Measurements from ENCODE around the gene SNAP47. TPM values are rescaled to one million over a fixed set of nuclear protein-coding genes. Genes with fewer than 3 reads are reported as not detected.

SNAP47 gene
- total and polyA plus RNA-seq, 9 of the 15 experiments (the other 6 are each of a cell fraction or from before 2014, with no cell fraction given): 2.5 to 41.3 (median 32.6) TPM

DNA sequence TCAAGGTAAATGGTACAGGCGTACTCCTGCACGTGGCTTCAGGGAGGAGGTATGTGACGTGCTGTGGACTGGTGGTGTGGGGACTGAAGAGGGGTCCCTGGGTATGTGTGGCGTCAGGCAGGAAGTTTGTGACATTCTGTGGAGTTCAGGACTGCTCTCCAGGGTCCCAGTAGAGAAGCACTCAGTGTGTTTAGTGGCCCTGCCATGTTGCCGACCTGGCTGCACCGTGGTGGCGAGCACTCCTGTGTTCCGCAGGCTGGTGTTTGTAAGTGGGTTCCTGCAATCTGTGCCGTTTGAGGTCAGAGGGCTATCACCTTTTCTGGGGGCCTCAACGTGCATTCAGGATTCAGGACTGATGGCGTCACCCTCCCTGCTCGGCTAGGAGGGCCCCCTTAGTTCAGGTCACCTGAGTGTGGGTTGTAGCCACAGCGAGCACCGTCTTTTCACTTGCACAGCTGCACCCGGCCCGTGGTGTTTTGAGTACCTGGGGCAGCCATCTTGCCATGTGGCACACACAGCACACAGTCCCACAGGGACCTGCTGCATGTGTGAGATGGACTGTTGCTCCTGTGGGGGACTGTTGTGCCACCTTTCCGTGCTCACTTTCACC lies 26.5 kb downstream of the SNAP47 start:
- peaks cover 76% of the 10 kb centered on the region for H3K36me3 ChIP-seq (ENCODE audit: control insufficient read depth, insufficient read depth, low read length)
- peaks cover 5 to 20% of the 10 kb centered on the region in 2 experiments for H3K4me1 ChIP-seq (replicated peaks in 1 of 2; ENCODE audit: control insufficient read depth in 2 of 2, insufficient read depth in 2 of 2, low read length in 2 of 2)
- H3K9me1 ChIP-seq (ENCODE audit: control insufficient read depth, insufficient read depth, low read length): peaks cover 10% of the 10 kb centered on the region
- no peak overlapping the region for H3K4me2 ChIP-seq (ENCODE audit: insufficient read depth, low read length)
- in situ Hi-C loops (cut with MboI): loop anchor here (5.0 to 10.0 kb wide), 2 partner anchors 173 to 756 kb away; no protein-coding TSS in a partner anchor
- no peak for FAIRE-seq
- peaks cover 13% of the 10 kb centered on the region for H3K79me2 ChIP-seq (ENCODE audit: control insufficient read depth, insufficient read depth, low read length)
- TF ChIP-seq, protein P1, sequence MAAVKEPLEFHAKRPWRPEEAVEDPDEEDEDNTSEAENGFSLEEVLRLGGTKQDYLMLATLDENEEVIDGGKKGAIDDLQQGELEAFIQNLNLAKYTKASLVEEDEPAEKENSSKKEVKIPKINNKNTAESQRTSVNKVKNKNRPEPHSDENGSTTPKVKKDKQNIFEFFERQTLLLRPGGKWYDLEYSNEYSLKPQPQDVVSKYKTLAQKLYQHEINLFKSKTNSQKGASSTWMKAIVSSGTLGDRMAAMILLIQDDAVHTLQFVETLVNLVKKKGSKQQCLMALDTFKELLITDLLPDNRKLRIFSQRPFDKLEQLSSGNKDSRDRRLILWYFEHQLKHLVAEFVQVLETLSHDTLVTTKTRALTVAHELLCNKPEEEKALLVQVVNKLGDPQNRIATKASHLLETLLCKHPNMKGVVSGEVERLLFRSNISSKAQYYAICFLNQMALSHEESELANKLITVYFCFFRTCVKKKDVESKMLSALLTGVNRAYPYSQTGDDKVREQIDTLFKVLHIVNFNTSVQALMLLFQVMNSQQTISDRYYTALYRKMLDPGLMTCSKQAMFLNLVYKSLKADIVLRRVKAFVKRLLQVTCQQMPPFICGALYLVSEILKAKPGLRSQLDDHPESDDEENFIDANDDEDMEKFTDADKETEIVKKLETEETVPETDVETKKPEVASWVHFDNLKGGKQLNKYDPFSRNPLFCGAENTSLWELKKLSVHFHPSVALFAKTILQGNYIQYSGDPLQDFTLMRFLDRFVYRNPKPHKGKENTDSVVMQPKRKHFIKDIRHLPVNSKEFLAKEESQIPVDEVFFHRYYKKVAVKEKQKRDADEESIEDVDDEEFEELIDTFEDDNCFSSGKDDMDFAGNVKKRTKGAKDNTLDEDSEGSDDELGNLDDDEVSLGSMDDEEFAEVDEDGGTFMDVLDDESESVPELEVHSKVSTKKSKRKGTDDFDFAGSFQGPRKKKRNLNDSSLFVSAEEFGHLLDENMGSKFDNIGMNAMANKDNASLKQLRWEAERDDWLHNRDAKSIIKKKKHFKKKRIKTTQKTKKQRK (IDR thresholded peaks at IDR 0.05; ENCODE audit: borderline replicate concordance, low read depth, low read length): no peak
- TF ChIP-seq CBFA2T3 (IDR thresholded peaks at IDR 0.05) (no peak), FOXJ2 (tag; IDR thresholded peaks at IDR 0.05) (no peak), NRF1 (conservative IDR thresholded peaks at IDR 0.05 in 1 of 2, IDR thresholded peaks at IDR 0.05 in 1 of 2) (no peak), SRSF1 (IDR thresholded peaks at IDR 0.05; ENCODE audit: low read depth, low read length) (no peak), ZNF589 (CRISPR knock-in tag; IDR thresholded peaks at IDR 0.05; ENCODE audit: low read depth) (no peak), MAFF (IDR thresholded peaks at IDR 0.05; ENCODE audit: low read length) (no peak), GATA2 (CRISPR knock-in tag; IDR thresholded peaks at IDR 0.05) (no peak), GABPB1 (CRISPR knock-in tag; IDR thresholded peaks at IDR 0.05) (no peak), NFE2 (IDR thresholded peaks at IDR 0.05; ENCODE audit: low read depth) (no peak), ZBTB17 (CRISPR knock-in tag; IDR thresholded peaks at IDR 0.05) (no peak), PRMT5 (CRISPR knock-in tag; IDR thresholded peaks at IDR 0.05) (no peak)
- TF ChIP-seq, protein P2, sequence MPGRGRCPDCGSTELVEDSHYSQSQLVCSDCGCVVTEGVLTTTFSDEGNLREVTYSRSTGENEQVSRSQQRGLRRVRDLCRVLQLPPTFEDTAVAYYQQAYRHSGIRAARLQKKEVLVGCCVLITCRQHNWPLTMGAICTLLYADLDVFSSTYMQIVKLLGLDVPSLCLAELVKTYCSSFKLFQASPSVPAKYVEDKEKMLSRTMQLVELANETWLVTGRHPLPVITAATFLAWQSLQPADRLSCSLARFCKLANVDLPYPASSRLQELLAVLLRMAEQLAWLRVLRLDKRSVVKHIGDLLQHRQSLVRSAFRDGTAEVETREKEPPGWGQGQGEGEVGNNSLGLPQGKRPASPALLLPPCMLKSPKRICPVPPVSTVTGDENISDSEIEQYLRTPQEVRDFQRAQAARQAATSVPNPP (IDR thresholded peaks at IDR 0.05; ENCODE audit: borderline replicate concordance, insufficient read depth, insufficient read length): no peak
- TF ChIP-seq, protein P3, sequence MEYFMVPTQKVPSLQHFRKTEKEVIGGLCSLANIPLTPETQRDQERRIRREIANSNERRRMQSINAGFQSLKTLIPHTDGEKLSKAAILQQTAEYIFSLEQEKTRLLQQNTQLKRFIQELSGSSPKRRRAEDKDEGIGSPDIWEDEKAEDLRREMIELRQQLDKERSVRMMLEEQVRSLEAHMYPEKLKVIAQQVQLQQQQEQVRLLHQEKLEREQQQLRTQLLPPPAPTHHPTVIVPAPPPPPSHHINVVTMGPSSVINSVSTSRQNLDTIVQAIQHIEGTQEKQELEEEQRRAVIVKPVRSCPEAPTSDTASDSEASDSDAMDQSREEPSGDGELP (CRISPR knock-in tag; IDR thresholded peaks at IDR 0.05; ENCODE audit: borderline replicate concordance): no peak
- H3K27me3 ChIP-seq (ENCODE audit: control insufficient read depth in 2 of 2, insufficient read depth in 2 of 2, low read length in 2 of 2): no peaks in the 10 kb centered on the region
- ATAC-seq: no peak
- H3K27ac ChIP-seq (ENCODE audit: extremely low read depth, low read depth, low read length): no peak overlapping the region
- no peak overlapping the region for H2AFZ ChIP-seq (ENCODE audit: low read depth, low read length)
- H3K4me3 ChIP-seq: no peak overlapping the region
- H3K9ac ChIP-seq (ENCODE audit: insufficient read depth in 1 of 2, low read depth in 2 of 2, low read length in 2 of 2): peak overlapping the region in 1 of 2 experiments; percentile 86; a peak in 2 of 4 replicates
- no peak for DNase-seq (ENCODE audit: extremely low read depth in 1 of 4, low spot score in 3 of 4)
- no TSS peak for BruUV-seq (replicated peaks)
- POLR2A ChIA-PET: no interaction called here
- no peaks in the 10 kb centered on the region for H3K9me3 ChIP-seq (replicated peaks; ENCODE audit: control insufficient read depth, insufficient read depth, low read depth, low read length)
- 73% methylated on average over 17 of the region's 17 CpGs for WGBS (ENCODE audit: insufficient coverage, low coverage, missing lambda C conversion rate)
- CTCF ChIA-PET (ENCODE audit: low intra/inter-chr PET ratio): interaction anchor here (0.7 to 2.3 kb wide), 5 partner anchors 10 to 1170 kb away, joined by 3 to 25 read pairs (median 6); partner anchors contain the start of gene WNT9A
- H4K20me1 ChIP-seq (replicated peaks; ENCODE audit: control insufficient read depth, insufficient read depth, low read length): peaks cover 18% of the 10 kb centered on the region; the same call in 1 of the 2 replicates
- intact Hi-C loops (cut with micrococcal nuclease): loop anchor here (1.0 to 5.0 kb wide), 3 partner anchors 185 to 316 kb away; no protein-coding TSS in a partner anchor
